Measurements from ENCODE around the gene MCF2L2. TPM values are rescaled to one million over a fixed set of nuclear protein-coding genes. Genes with fewer than 3 reads are reported as not detected.

Gene MCF2L2
- total RNA-seq, 1 donor: under 0.01 TPM

DNA sequence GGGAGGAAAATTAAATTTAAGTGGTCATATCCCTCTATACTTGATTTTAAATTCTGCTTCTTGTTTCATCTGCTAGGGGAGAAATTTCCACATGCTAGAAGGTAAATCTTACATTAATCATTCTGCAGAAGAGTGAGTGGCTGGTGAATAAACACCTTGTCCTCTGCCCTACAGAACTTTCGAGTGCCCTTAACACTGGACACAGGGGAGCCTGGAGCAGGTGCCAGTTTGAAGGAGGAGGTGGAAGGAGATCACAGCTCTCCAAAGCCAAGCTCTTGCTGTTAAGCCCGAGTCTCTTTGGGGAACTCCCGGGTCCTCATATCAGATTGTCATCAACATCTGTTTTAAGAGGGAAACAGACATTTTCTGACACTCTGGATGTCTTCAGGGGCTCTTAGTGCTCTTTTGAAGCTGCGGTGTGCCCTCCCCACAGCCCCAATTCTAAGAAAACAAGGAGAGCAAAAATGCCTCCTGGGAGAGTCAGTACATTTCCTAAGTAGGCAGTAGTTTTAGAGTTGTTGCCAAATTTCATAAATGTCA lies 297.2 kb downstream of the MCF2L2 start:
- TF ChIP-seq, protein P1, sequence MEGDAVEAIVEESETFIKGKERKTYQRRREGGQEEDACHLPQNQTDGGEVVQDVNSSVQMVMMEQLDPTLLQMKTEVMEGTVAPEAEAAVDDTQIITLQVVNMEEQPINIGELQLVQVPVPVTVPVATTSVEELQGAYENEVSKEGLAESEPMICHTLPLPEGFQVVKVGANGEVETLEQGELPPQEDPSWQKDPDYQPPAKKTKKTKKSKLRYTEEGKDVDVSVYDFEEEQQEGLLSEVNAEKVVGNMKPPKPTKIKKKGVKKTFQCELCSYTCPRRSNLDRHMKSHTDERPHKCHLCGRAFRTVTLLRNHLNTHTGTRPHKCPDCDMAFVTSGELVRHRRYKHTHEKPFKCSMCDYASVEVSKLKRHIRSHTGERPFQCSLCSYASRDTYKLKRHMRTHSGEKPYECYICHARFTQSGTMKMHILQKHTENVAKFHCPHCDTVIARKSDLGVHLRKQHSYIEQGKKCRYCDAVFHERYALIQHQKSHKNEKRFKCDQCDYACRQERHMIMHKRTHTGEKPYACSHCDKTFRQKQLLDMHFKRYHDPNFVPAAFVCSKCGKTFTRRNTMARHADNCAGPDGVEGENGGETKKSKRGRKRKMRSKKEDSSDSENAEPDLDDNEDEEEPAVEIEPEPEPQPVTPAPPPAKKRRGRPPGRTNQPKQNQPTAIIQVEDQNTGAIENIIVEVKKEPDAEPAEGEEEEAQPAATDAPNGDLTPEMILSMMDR (IDR thresholded peaks at IDR 0.05; ENCODE audit: extremely low read depth, low read depth, low read length): no peak
- Histone ChIP-seq H3K27me3 (ENCODE audit: insufficient read depth, low read length) (peaks cover 3% of the 10 kb centered on the region), H3K36me3 (ENCODE audit: insufficient read depth, low read length) (no peaks in the 10 kb centered on the region), H2AFZ (ENCODE audit: low read length) (peak overlapping the region; percentile 57), H4K20me1 (ENCODE audit: insufficient read depth, low read length) (no peaks in the 10 kb centered on the region), H3K79me2 (ENCODE audit: insufficient read depth, low read length) (no peaks in the 10 kb centered on the region), H3K4me1 (ENCODE audit: insufficient read depth, low read length) (peaks cover 9% of the 10 kb centered on the region), H3K4me2 (ENCODE audit: insufficient read depth, low read length) (peak overlapping the region; percentile 50), H3K27ac (ENCODE audit: low read depth, low read length) (no peak overlapping the region), H3K9me3 (ENCODE audit: low read depth, low read length) (no peaks in the 10 kb centered on the region), H3K4me3 (ENCODE audit: insufficient read depth, low read length) (no peak overlapping the region)
- no peak for DNase-seq (ENCODE audit: insufficient read length, low spot score, missing footprints)

DNA sequence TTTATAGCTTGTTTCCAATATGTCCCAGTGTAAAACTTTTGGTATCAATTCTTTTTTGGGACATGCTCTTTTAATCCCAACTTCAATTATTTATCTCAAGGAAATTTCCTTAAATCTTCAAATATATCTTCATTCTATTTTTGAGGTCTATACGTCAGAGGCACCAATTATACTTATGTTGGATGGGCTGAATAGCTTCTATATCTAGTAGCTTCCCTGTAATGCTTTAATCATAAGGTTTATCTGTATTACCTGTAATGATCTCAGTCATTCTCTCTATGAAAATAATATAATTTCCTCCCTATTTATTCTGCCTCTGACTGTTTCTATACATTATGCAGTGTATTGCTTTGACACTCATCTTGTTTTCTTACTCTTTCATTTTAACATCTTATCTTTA lies 299.2 kb downstream of the MCF2L2 start:
- H3K4me2 ChIP-seq (ENCODE audit: insufficient read depth, low read length): no peak overlapping the region
- no peak for DNase-seq (ENCODE audit: insufficient read length, low spot score, missing footprints)
- peaks cover 9% of the 10 kb centered on the region for H3K4me1 ChIP-seq (ENCODE audit: insufficient read depth, low read length)
- peaks cover 3% of the 10 kb centered on the region for H3K27me3 ChIP-seq (ENCODE audit: insufficient read depth, low read length)
- no peaks in the 10 kb centered on the region for H3K36me3 ChIP-seq (ENCODE audit: insufficient read depth, low read length)
- TF ChIP-seq, protein P1 (IDR thresholded peaks at IDR 0.05; ENCODE audit: extremely low read depth, low read depth, low read length): no peak
- H3K4me3 ChIP-seq (ENCODE audit: insufficient read depth, low read length): no peak overlapping the region
- no peak overlapping the region for H2AFZ ChIP-seq (ENCODE audit: low read length)
- no peaks in the 10 kb centered on the region for H4K20me1 ChIP-seq (ENCODE audit: insufficient read depth, low read length)
- H3K9me3 ChIP-seq (ENCODE audit: low read depth, low read length): no peaks in the 10 kb centered on the region
- H3K79me2 ChIP-seq (ENCODE audit: insufficient read depth, low read length): no peaks in the 10 kb centered on the region
- no peak overlapping the region for H3K27ac ChIP-seq (ENCODE audit: low read depth, low read length)

DNA sequence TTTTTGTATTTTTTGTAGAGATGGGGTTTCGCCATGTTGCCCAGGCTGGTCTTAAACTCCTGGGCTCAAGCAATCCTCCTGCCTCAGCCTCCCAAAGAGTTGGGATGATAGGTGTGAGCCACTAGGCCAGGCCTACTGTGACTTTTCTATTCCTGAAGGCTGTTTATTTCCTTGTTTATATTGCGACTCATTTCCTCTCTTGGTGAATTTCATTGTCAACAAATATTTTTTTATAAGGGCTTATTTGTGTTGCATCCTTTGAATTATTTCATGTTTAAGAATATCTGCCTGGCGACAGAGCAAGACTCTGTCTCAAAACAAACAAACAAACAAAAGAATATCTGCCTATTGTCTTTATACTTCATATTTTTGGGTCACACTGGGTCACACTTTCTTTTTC lies 299.7 kb downstream of the MCF2L2 start:
- no peaks in the 10 kb centered on the region for H4K20me1 ChIP-seq (ENCODE audit: insufficient read depth, low read length)
- H3K27ac ChIP-seq (ENCODE audit: low read depth, low read length): no peak overlapping the region
- TF ChIP-seq, protein P1 (IDR thresholded peaks at IDR 0.05; ENCODE audit: extremely low read depth, low read depth, low read length): no peak
- H3K9me3 ChIP-seq (ENCODE audit: low read depth, low read length): no peaks in the 10 kb centered on the region
- no peaks in the 10 kb centered on the region for H3K79me2 ChIP-seq (ENCODE audit: insufficient read depth, low read length)
- H3K4me1 ChIP-seq (ENCODE audit: insufficient read depth, low read length): peaks cover 9% of the 10 kb centered on the region
- no peaks in the 10 kb centered on the region for H3K36me3 ChIP-seq (ENCODE audit: insufficient read depth, low read length)
- H3K4me2 ChIP-seq (ENCODE audit: insufficient read depth, low read length): no peak overlapping the region
- no peak overlapping the region for H3K4me3 ChIP-seq (ENCODE audit: insufficient read depth, low read length)
- no peak overlapping the region for H2AFZ ChIP-seq (ENCODE audit: low read length)
- no peaks in the 10 kb centered on the region for H3K27me3 ChIP-seq (ENCODE audit: insufficient read depth, low read length)
- DNase-seq (ENCODE audit: insufficient read length, low spot score, missing footprints): no peak

Small RNA genes lying within 50 kb of the gene (small RNA-seq; reads per million reads assigned to genes)
- not detected for gene RF00092
- not detected for gene RF00394
- gene RF01241: not detected
- gene RNA5SP151: not detected
- gene SNORA63D: 1.3 reads per million, percentile 42 among the genes with 10 or more reads in this experiment

Other genes with a start within 250 kb of the MCF2L2 start
- gene B3GNT5, start 175.4 kb downstream of the MCF2L2 start, total RNA-seq: 0.36 and 0.59 TPM in 2 replicates
- under 0.01 TPM in 1 of 2 replicates, not detected in the other for gene KLHL6, start 127.1 kb upstream of the MCF2L2 start, total RNA-seq
- gene KLHL24, start 207.0 kb upstream of the MCF2L2 start, total RNA-seq: 142 and 174 TPM in 2 replicates

All from osteoblast (primary cell).